Stimulated activated CD8-positive, alpha-beta memory T cell treated with anti-CD3 and anti-CD28 coated beads, Interleukin-12 subunit alpha, Interleukin-12 subunit beta, amount 100 ng/mL, for 4 hours (primary cell): ENCODE measurements around the gene BDKRB2.
"Not testable (repeated sequence)": the region's sequence is repeated elsewhere in the genome, so short reads cannot be mapped to it uniquely, and the experiment has no call there.

Experiments
- DNase-seq: peaks from one replicate; pipeline ENCODE4 v3.0.0-alpha.2; 2020; ENCODE audit warnings: low read depth

The BDKRB2 gene

DNA sequence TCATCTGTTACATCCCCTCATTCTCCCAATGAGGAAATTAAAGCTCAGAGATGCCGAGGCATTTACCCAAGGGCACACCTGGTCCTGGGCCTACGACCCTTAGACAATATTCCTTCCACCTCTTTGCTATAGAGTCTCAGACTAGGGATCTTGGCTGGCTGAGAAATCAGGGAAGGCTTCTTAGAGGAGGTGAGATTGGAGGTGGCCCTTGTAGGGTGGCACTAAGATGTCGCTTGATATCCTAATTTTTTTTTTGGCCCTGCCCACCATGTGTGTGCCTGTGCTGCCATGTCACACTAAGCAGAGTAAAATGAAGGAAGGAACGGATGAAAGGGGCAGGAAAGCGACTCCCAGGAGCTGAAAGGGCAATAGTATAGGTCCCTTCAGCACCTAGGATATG, 20.6 kb downstream of the BDKRB2 start:
- no peak for DNase-seq

DNA sequence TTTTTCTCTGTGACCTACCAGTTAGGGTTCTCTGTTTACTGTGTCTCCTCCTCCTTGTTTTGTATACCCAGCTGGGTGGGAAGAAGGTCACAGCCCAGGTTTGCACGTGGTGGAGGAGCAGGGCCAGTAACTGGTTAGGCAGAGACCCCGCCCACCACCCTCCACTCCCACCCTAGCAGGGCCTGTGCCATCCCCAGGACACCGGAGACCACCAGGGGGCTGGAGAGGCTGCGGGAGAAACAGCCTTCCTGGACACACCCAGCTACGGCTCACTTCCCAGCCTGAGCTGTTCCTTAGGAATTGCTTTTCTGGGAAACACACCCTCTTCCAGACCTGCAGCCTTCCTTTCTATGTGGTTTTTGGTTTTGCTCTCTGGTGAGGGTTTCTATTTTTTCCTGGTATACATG, 21.1 kb downstream of the BDKRB2 start:
- DNase-seq = no peak

DNA sequence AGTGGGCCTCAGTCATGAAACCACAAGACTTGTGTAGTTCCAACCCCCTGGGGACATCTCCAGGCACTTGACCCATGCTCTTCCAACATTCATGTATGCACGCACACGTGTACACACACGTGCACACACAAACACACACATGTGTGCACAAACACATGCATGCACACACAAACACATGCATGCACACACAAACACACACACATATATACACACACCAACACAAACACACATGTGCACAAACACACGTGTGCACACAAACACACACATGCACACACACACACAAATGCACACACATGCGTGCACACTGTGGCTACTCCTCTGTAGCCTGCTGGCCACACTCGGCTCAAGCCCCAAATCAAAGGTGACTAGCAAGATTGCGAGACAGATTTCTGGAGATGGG, 22.8 kb downstream of the BDKRB2 start:
- DNase-seq = no peak

DNA sequence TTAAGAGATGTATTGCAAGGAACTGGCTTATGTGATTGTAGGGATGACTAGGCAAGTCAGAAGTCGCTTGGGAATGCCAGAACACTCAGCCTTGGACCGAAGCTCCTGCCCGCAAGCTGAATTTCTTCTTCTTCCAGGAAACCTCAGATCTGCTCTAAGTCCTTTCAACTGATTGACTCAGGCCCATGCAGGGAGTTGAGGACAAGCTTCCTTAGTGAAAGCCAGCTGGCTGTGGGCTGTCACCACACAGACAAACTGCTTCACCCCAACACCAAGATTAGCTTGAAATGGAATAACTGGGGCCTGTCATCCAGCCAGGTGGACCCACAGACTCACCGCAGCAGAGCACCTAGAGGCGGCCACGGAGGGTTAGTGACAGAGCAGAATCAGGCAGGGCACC, 24.7 kb downstream of the BDKRB2 start:
- no peak for DNase-seq

DNA sequence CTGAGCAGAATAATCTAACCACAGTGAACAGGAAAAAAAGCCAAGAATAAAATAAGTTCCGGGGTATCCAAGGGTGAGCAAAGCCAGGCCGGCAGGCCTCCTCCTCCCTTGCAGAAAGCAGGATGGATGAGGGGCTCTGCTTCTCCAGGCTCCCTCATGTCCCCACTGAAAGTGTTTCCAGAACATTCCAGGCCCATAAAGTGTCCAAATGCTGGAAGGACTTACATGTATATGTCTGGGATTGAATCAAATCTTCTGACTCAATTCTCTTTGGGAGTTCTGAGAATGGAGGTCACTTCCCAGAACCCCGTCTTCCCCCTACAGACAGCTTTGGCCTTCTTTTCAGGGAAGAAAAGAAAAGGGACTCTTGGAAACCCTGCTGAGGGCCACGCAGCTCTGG, 26.4 kb downstream of the BDKRB2 start:
- no peak for DNase-seq

DNA sequence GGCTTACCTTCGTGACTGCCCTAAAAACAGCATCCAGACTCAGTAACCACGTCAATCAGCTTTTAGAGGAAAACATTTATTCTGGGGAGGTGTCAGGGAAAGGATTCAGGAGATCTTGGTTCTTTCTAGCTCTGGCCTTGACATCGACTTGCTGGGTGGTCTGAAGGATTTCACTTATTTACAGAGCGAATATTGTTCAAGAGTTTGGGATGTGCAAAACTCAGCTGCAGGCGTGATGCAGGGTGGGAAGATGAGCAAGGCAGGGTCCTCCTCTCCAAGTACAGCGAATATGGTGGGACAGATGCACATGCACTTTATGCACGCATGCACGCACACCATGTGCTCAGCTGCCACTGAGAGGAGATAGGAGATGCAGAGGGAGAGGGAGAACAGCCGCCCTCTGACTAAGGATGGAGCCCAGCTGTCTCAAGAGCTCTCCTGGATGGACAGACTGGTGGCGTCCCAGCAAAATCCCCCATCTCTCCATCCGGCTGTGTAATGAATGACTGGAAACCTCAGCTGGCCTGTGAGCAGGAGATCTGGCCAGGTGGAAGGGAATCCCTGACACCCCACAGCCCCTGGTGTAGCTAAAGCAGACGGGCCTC, 27.0 kb downstream of the BDKRB2 start:
- no peak for DNase-seq

DNA sequence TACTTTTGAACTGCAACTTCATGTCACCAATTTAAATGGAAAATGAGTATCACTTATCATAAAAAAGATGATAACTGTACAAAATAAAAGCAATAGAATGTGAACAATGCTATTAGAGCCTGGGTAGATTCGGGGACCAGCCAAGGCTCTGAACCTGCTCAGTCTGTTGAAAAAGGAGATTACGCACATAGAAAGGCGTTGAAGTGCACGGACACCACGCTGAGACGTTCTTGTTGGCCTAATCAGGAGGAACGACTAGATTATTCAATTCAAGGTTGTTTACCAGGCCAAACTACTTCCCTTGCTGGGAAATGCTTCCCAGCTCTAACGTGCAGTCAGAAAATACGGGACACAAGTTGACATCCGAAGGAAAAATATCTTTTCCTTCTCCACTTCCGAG, 27.9 kb downstream of the BDKRB2 start:
- no peak for DNase-seq

DNA sequence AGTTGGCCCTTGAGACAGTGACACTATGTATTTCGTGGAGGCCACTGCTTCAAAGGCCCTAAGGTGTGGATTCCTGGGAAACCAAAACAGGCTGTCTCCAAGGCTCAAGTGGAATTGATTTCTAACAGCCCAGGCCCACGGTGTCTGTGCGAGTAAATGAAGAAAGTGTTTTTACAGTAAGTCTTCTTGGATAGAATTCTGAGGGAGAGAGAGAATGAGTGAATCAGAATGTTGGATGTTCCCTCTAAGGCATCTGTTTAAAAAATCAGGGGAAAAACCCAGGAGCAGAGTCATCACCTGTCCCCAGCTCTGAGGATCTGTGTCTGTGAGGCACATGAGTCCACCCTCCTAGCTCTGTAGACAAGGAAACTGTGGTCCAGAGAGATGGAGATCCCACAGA, 29.0 kb downstream of the BDKRB2 start:
- no peak for DNase-seq

DNA sequence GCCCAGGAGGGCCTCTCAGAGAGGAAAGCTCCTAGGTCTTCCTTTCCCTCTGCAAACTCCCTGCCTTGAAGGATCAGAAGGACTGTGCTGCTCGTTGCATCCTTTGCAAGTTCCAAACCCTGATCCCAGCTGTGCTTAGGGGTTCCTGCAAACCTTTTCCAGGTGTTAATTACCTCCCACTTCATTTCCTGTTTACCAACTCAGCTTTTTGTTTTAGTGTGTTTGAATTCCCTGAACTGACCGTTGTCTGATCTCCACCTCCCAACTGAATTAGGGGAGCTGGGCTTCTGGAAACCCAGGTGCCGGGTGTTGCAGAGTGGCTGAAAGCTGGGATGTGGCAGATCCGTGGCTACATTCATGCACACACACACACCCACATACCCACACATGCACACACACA, 30.8 kb downstream of the BDKRB2 start:
- DNase-seq = no peak

DNA sequence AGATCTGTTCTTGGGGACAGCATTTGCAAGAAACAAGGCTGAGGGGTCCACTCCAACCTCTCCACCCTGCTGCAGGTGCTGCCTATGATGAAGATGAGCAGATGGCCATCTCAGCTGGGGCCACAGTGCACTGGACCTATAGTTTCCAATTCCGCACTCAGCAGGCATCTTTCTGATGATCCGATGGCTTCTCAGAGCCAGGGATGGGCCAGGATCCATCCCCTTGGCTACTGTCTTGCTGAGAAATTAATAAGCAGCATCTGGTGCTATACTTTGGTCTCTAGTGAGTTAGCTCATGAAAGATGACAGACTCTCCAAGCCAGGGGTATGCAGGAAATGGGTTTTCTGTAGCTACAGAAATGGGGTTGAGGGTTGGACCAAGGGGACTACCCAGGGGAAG, 33.0 kb downstream of the BDKRB2 start:
- DNase-seq = no peak

DNA sequence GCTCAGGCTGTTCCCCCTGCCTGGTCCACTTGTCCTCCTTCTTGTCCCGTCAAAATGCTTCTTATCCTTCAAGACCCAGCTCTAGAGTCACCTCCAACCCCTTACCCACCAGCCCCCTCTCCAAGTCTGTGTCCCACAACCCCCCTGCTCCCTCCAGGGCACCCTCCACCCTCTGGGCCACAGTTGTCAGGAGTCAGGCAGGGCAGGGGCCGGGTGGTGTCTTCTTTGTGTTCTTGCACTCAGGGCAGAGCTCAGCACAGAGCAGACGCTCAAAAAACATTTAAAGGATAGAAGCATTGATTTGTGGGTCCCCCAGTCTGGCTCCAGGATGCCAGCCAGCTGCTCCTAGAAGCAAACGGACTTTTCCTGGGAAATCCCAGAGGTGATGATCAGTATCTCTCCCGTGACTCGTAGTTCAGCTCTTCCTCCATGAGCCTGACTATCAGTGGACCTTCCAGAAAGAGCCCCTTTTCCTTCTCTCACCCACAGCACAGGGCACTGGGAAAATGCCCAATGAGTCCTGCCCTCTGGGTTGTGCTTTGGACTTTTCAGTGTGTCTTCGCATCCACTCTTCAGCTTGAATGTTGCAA, 34.1 kb downstream of the BDKRB2 start:
- no peak for DNase-seq

DNA sequence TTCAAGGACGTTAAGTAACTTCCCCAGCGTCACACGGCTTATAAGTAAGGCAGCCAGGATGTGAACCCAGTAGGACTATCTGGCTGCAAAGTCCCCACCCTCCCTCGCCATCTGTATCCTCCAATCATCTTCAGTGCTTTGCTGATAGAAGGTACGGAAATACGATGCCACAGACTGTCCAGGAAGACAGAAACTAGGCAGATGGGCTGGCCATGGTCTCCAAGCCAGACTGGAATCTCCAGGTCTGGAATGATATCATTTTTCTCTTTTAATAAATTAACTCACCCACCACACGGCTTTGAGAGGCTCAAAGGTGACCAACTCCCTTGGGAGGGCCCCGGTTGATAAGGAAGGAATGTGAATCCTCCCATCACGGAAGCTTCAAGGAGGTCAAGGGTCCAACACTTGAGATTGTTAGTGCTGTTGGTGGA, 35.1 kb downstream of the BDKRB2 start:
- no peak for DNase-seq

DNA sequence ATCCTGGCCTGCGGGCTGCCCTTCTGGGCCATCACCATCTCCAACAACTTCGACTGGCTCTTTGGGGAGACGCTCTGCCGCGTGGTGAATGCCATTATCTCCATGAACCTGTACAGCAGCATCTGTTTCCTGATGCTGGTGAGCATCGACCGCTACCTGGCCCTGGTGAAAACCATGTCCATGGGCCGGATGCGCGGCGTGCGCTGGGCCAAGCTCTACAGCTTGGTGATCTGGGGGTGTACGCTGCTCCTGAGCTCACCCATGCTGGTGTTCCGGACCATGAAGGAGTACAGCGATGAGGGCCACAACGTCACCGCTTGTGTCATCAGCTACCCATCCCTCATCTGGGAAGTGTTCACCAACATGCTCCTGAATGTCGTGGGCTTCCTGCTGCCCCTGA, 36.0 kb downstream of the BDKRB2 start:
- no peak for DNase-seq

DNA sequence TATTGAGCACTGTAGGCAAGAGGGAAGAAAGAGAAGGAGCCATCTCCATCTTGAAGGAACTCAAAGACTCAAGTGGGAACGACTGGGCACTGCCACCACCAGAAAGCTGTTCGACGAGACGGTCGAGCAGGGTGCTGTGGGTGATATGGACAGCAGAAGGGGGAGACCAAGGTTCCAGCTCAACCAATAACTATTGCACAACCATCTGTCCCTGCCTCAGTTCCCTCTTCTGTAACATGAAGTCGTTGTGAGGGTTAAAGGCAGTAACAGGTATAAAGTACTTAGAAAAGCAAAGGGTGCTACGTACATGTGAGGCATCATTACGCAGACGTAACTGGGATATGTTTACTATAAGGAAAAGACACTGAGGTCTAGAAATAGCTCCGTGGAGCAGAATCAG, 37.5 kb downstream of the BDKRB2 start:
- DNase-seq = no peak

DNA sequence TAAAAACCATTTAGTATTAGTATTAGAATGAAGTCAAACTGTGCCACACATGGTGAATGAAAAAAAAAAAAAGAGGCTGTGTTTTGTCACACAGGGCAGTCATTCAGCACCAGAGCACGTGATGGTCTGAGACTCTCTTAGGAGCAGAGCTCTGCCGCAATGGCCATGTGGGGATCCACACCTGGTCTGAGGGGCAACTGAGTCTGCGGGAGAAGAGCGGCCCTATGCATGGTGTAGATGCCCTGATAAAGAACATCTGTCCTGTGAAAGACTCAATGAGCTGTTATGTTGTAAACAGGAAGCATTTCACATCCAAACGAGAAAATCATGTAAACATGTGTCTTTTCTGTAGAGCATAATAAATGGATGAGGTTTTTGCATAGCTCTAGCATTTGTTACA, 39.1 kb downstream of the BDKRB2 start:
- DNase-seq = no peak

DNA sequence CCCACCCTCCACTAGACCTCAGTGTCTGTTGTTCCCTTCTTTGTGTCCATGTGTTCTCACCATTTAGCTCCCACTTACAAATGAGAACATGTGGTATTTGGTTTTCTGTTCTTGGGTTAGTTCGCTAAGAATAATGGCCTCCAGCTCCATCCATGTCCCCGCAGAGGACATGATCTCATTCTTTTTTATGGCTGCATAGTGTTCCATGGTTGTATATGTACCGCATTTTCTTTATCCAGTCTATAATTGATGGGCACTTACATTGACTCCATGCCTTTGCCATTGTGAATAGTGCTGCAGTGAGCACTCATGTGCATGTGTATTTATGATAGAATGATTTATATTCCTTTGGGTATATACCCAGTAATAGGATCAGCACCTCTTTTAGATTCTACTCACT, 40.4 kb downstream of the BDKRB2 start:
- not testable (repeated sequence) for DNase-seq

DNA sequence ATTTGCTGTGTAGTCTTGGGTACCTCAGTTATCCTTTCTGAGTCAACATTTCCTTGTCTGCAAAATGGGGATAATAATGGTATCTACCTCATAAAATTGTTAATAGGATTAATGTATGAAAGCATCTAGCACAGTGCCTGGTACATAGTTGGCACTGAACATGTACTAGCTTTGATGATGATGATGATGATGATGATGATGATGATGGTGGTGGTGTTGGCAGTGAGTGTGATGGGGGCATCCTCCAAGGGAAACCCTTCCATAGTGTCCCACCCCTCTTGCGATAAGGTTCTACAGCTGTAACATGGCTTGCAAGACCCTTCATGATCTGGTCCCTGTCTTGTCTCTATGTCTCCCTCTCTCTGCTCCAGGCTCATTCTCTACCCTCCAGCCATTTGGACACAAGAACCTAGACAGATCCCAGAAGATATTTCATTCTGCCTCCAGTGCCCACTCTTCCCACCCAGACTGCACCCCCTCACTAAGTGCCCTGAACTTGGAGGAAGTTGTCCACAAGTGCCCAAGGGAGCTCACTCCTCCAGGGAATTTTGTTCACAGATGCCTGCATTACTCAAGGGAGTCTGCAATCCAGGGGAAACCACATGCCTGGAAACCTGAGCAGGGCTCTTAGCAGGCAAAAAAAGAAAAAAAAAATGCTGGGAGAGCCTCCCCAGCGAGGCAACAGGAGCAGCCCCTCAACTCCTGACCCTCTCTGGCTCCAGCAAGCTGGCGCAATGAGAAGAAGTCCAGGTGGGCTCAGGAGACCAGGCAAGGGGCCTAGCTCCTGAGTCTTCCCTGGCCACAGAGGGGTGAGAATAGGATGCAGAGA, 41.3 kb downstream of the BDKRB2 start:
- DNase-seq = no peak

DNA sequence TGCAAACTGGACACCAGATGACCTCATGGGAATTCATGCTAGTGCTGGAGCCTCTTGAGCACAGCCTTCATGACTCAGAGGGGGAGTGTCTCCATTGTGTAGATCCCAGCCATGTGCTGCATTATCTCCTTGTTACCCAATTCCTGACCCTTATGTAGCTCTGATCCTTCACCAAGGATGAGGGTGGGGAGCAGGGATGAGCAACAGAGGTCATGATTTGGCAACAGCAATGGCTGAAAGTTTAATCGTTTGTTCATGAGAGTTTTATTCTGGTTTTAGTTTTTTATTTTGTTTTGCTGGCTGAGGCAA, 41.9 kb downstream of the BDKRB2 start:
- DNase-seq = no peak

DNA sequence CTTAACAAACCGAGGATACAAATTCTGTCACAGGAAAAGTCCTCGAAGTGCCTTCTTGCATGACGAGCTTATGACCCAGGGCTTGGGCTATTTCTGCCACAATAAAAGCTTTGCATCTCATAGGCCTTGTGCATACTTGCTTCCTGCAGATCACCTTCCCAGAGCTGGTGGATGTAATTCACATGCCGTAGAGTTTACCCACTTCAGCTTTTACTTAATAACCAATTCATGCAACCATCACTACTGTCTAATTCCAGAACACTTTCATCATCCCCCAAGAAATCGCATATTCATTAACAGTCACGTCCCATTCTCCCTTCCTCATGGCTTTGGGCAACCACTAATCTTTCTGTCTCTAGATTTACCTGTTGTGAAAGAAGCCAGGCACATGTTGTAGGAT, 42.4 kb downstream of the BDKRB2 start:
- no peak for DNase-seq

DNA sequence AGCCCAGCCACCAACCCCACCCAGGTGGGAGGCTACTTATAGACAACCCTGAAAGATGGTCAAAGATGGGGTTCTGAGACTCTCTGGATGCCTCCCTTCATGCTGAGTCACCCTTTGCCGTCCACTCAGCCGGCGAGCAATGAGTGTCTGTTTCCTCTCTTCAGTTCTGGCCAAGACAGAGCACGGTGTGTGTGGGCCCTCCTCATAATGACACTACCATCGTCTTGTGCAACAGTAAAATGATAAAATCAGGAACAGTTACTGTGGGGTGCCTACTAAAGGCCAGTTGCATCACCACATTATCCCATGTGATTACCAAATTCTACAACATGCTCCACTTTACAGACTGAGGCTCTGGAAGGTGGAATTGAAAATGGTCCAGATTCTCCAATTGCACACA, 44.4 kb downstream of the BDKRB2 start:
- DNase-seq = no peak

DNA sequence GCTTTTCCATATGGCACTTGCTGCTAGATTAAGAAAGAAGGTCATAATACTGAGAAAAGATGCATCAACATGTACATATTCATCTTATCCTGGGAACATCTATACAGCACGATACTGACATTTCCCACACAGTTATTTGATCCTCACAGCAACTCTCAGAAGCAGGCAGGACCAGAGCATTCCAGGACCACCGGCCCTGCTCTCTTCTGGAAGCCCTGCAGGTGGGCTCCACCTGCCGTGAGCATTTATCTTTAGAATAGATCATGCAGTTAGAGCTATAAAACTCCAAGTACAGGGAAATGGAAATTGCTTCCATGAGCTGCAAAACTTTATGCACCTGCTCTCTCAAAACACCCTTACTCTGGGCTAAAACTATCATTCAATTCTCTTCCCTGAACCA, 45.8 kb downstream of the BDKRB2 start:
- no peak for DNase-seq

DNA sequence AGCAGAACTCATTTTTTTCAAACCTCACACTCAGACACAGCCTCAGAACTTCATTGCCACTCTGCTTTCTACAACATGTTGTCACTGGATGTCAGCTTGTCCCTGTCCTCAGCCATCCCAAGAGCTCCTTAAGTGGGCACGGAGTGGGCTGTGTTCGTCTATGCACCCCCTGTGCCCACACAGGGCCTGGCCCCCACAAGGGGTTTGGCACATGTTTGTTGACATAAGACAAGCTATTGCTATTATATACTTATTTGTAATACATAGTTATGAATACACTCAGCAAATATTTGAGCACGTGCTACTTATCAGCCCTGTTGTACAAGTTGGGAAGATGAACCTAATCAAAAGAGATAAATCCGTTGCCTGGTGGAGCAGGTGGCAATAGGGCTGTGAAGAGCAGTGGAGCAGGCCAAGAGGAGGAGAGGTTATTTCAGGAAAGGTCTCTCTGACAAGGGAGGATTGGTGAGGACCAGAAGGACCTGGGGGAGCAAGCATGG, 47.1 kb downstream of the BDKRB2 start:
- no peak for DNase-seq

DNA sequence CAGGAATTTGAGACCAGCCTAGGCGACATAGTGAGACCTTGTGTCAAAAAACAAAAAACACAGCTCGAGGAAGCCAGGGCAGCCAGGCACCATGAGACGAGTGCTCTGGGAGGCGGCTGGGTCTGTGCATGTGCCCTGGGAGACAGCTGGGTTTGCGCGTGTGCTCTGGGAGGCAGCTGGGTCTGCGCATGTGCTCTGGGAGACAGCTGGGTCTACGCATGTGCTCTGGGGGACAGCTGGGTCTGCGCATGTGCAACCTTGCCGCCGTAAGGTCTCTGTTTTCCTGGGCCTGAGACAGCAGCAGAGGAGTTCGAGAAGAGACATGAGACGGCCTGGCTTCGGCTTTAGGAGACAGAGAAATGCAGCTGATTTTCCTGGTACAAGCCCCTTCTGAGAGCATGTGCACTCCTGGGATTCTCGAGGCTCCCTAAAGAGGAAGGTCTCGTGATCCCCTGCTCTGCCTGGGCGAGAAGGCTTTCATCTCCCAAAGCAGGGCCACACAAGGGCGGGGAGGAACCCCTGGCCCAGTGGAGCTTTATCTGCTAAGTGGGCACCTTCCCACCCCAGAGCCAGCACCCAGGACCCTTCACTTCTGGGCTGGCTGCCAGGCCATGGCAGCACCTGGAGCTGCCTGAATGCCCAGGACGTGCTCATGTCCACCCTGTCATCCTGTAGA, 47.8 kb downstream of the BDKRB2 start:
- DNase-seq = no peak
